Natural killer cell (primary cell): Measurements from ENCODE around the gene VWC2. TPM values are rescaled to one million over a fixed set of nuclear protein-coding genes. Genes with fewer than 3 reads are reported as not detected.

Source experiments
- ATAC-seq, 3 donors: fragments of 150-1000 bp in 2 of 3; fragments of 200-7000 bp in 1 of 3; cut with Tn5 transposase; 1 replicate in 1 of 3; 2 replicates in 2 of 3; pipeline ENCODE4 v1.10.0; 2021; ENCODE audit warnings: mild to moderate bottlenecking in 2 of 3, moderate library complexity in 2 of 3
- DNase-seq, 2 donors: peaks; one replicate each; pipeline versions ENCODE4 v3.0.0 to v3.0.0-alpha.2; 2013 to 2021; ENCODE audit warnings: mixed read lengths in 1 of 2
- H3K27ac ChIP-seq: one replicate; pipeline ENCODE4 v1.5.1; 2013; ENCODE audit warnings: mild to moderate bottlenecking, low read length
- H3K27me3 ChIP-seq: one replicate; pipeline ENCODE4 v1.6.1; 2013; ENCODE audit warnings: low read length; ENCODE audit not compliant: control insufficient read depth, insufficient read depth
- H3K36me3 ChIP-seq: one replicate; pipeline ENCODE4 v1.6.1; 2013; ENCODE audit warnings: low read length; ENCODE audit not compliant: control insufficient read depth, insufficient read depth
- H3K4me1 ChIP-seq: one replicate; pipeline ENCODE4 v1.6.1; 2013; ENCODE audit warnings: low read length; ENCODE audit not compliant: control insufficient read depth, insufficient read depth
- H3K4me3 ChIP-seq: one replicate; pipeline ENCODE4 v1.5.1; 2013; ENCODE audit warnings: low read length
- H3K9me3 ChIP-seq: one replicate; pipeline ENCODE4 v1.6.1; 2013; ENCODE audit warnings: low read length; ENCODE audit not compliant: control insufficient read depth, insufficient read depth
- H3K27ac Mint-ChIP-seq, 2 donors: one replicate each; pipeline ENCODE4 v1.8.0; 2022; ENCODE audit warnings: mild to moderate bottlenecking in 2 of 2, mixed read lengths in 2 of 2, moderate library complexity in 1 of 2
- H3K27me3 Mint-ChIP-seq, 2 donors: one replicate each; pipeline ENCODE4 v1.8.0; 2022; ENCODE audit warnings: low read depth in 2 of 2, mixed read lengths in 2 of 2
- H3K36me3 Mint-ChIP-seq: one replicate; pipeline ENCODE4 v1.8.0; 2022; ENCODE audit warnings: mixed read lengths
- H3K4me1 Mint-ChIP-seq, 2 donors: one replicate each; pipeline ENCODE4 v1.8.0; 2022; ENCODE audit warnings: mixed read lengths in 2 of 2
- H3K4me3 Mint-ChIP-seq: one replicate; pipeline ENCODE4 v1.8.0; 2022; ENCODE audit warnings: mild to moderate bottlenecking, moderate library complexity, mixed read lengths
- H3K9me3 Mint-ChIP-seq, 2 donors: one replicate each; pipeline ENCODE4 v1.8.0; 2022; ENCODE audit warnings: mixed read lengths in 2 of 2
- CTCF ChIP-seq: fragments of 200-600 bp; IDR thresholded peaks from one replicate; pipeline ENCODE4 v1.8.0; 2022; ENCODE audit warnings: antibody characterized with exemption
- WGBS: methylation state at CpG from one replicate; pipeline ENCODE4 v1.1.7; 2013; ENCODE audit warnings: missing lambda C conversion rate; ENCODE audit not compliant: insufficient coverage; 5-methylcytosine and 5-hydroxymethylcytosine counted together
- intact Hi-C: fragments of 100-400 bp; cut with micrococcal nuclease; formaldehyde crosslinking; loops from one replicate; pipeline ENCODE4 v1.14.2; 2022
- total RNA-seq, 4 donors: library from RNA; stranded (reverse); fragments of 120-200 nt in 1 of 4; gene quantifications; one replicate each; pipeline versions ENCODE4 v1.2.3 to v1.2.4, GENCODE V29; 2013 to 2022

The VWC2 gene
- total RNA-seq, 3 donors from 2014 or later (not counting 1 experiment from before 2014, with no cell fraction given), result not detected

- peaks cover 16% of the 10 kb centered on the region for H3K27me3 ChIP-seq
- intact Hi-C loops, result no loop called here
Measured at GRCh38 chr7:49774459-49775064, 1.1 kb downstream of the VWC2 start.

GRCh38 chr7:49775065-49775948, 1.9 kb downstream of the VWC2 start:
- no peak for TF ChIP-seq CTCF
- Histone ChIP-seq H3K4me1 (no peaks in the 10 kb centered on the region), H3K27ac (no peak overlapping the region), H3K27me3 (peaks cover 16% of the 10 kb centered on the region), H3K9me3 (no peaks in the 10 kb centered on the region), H3K36me3 (no peaks in the 10 kb centered on the region), H3K4me3 (no peak overlapping the region)
- intact Hi-C loops, result no loop called here
- DNase-seq, result no peak
- peaks cover 4% of the 10 kb centered on the region in 2 donors for H3K4me1 Mint-ChIP-seq
- no peak overlapping the region for H3K27ac Mint-ChIP-seq
- H3K36me3 Mint-ChIP-seq, result peaks cover 8% of the 10 kb centered on the region
- H3K9me3 Mint-ChIP-seq, result peaks cover 0 to 2% of the 10 kb centered on the region in 2 donors
- H3K4me3 Mint-ChIP-seq, result no peak overlapping the region
- ATAC-seq, result no peak
- 4% methylated on average over 106 of the region's 106 CpGs for WGBS
- peaks cover 32 to 53% of the 10 kb centered on the region in 2 donors for H3K27me3 Mint-ChIP-seq

More at GRCh38 chr7:49774459-49775064, 1.1 kb downstream of the VWC2 start:
- Mint-ChIP-seq H3K9me3 (peaks cover 1 to 2% of the 10 kb centered on the region in 2 donors), H3K27ac (no peak overlapping the region), H3K4me1 (peaks cover 4% of the 10 kb centered on the region in 2 donors), H3K27me3 (peaks cover 37 to 47% of the 10 kb centered on the region in 2 donors), H3K4me3 (no peak overlapping the region), H3K36me3 (peaks cover 8% of the 10 kb centered on the region)
- no peak for TF ChIP-seq CTCF
- no peak overlapping the region for H3K4me3 ChIP-seq
- no peak for ATAC-seq
- no peak for DNase-seq
- no peaks in the 10 kb centered on the region for H3K4me1 ChIP-seq
- H3K9me3 ChIP-seq, result no peaks in the 10 kb centered on the region
- no peak overlapping the region for H3K27ac ChIP-seq
- 4% methylated on average over 32 of the region's 36 CpGs for WGBS
- no peaks in the 10 kb centered on the region for H3K36me3 ChIP-seq

GRCh38 chr7:49775949-49776443, 2.6 kb downstream of the VWC2 start:
- H3K9me3 ChIP-seq, result no peaks in the 10 kb centered on the region
- TF ChIP-seq CTCF, result no peak
- Mint-ChIP-seq H3K27me3 (peaks cover 32 to 53% of the 10 kb centered on the region in 2 donors), H3K4me1 (peaks cover 4% of the 10 kb centered on the region in 2 donors), H3K27ac (no peak overlapping the region), H3K36me3 (peaks cover 8% of the 10 kb centered on the region), H3K4me3 (no peak overlapping the region), H3K9me3 (peaks cover 0 to 2% of the 10 kb centered on the region in 2 donors)
- no peak overlapping the region for H3K27ac ChIP-seq
- intact Hi-C loops, result no loop called here
- no peaks in the 10 kb centered on the region for H3K4me1 ChIP-seq
- H3K4me3 ChIP-seq, result no peak overlapping the region
- H3K36me3 ChIP-seq, result no peaks in the 10 kb centered on the region
- WGBS, result 15% methylated on average over 25 of the region's 25 CpGs
- peaks cover 16% of the 10 kb centered on the region for H3K27me3 ChIP-seq
- DNase-seq (no peak), ATAC-seq (no peak)
